ENCODE measurements around the gene TANC1. TPM values are rescaled to one million over a fixed set of nuclear protein-coding genes. Genes with fewer than 3 reads are reported as not detected.
A peak's percentile ranks its signal among the peaks of the same experiment; 100 is the strongest.

The TANC1 gene
- total and polyA plus RNA-seq, 11 donors = 26.6 to 91.1 (median 68.8) TPM

DNA sequence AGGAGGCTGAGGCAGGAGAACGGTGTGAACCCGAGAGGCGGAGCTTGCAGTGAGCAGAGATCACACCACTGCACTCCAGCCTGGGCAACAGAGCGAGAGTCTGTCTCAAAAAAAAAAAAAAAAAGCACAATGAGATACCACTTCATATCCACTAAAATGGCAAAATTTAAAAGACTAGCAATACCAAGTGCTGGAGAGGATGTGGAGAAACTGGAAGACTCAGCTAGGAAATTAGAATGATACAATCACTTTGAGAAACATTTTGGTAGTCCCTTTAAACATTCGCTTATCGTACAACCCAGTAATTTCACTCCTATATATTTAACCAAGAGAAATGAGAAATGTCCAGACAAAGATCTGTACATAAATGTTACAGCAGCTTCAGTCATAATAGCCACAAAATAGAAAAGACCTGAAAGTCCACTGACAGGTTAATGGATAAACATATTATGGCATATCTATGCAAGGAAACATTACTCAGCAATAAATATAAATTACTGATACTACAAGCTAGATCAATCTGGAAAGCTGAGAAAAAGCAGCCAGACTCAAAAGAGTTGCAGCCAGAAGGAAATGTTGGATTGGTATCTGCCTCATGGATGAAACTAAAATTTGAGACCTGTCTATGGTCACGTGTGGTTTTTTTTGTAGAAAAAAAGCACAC lies 278.0 kb downstream of the TANC1 start:
- intact Hi-C loops (cut with DNase I) = no loop called here
- H3K36me3 ChIP-seq = peaks cover 0 to 59% (median 21%) of the 10 kb centered on the region in 9 donors
- peaks cover 0 to 14% (median 2%) of the 10 kb centered on the region in 12 donors for H3K9me3 ChIP-seq
- no peak for ATAC-seq
- TF ChIP-seq, protein P1, sequence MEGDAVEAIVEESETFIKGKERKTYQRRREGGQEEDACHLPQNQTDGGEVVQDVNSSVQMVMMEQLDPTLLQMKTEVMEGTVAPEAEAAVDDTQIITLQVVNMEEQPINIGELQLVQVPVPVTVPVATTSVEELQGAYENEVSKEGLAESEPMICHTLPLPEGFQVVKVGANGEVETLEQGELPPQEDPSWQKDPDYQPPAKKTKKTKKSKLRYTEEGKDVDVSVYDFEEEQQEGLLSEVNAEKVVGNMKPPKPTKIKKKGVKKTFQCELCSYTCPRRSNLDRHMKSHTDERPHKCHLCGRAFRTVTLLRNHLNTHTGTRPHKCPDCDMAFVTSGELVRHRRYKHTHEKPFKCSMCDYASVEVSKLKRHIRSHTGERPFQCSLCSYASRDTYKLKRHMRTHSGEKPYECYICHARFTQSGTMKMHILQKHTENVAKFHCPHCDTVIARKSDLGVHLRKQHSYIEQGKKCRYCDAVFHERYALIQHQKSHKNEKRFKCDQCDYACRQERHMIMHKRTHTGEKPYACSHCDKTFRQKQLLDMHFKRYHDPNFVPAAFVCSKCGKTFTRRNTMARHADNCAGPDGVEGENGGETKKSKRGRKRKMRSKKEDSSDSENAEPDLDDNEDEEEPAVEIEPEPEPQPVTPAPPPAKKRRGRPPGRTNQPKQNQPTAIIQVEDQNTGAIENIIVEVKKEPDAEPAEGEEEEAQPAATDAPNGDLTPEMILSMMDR (IDR thresholded peaks at IDR 0.05) = no peak
- TF ChIP-seq POLR2A (IDR thresholded peaks at IDR 0.05) = no peak
- H3K27ac ChIP-seq = no peak overlapping the region
- DNase-seq = no peak
- H3K27me3 ChIP-seq = no peaks in the 10 kb centered on the region
- H3K4me1 ChIP-seq = peaks cover 0 to 32% (median 16%) of the 10 kb centered on the region in 12 donors
- no peak overlapping the region for H3K4me3 ChIP-seq
- 90 to 98% (median 91%) methylated on average over 7 of the region's 7 CpGs for WGBS, 4 donors

DNA sequence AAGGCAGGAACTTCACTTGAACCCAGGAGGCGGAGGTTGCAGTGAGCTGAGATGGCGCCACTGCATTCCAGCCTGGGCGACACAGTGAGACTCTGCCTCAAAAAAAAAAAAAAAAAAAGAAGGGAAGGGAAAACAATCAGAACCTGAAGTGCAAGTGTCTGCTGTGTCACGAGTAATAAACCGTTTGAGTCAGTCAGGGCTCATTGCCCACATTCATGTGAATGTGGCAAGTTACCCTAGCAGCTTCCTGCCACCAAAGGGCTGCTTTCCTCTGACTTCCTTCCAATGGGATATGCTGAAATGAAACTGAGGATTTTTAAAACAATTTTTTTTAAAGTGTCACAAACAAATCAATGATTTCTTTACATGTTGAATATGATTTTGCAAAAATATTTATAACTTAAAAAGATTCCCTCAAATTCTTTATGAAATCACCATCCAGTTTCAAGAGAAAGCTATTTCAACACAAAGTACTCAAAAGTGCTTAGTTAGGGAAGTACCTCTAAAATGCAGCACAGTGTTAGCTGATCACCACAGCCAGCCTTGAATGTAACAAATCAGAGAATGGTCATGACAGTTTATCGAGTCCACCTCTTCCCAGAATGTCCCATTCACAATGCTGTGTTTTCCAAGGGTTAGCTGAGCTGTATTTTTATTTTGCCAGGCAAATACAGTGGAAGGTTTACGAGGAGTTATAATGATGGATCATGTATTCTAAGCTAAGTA lies 281.7 kb downstream of the TANC1 start:
- no peaks in the 10 kb centered on the region for H3K27me3 ChIP-seq
- intact Hi-C loops (cut with DNase I) = no loop called here
- peak overlapping the region in 2 of 12 donors; percentile 13 to 22 for H3K4me3 ChIP-seq
- TF ChIP-seq, protein P1 (IDR thresholded peaks at IDR 0.05) = no peak
- TF ChIP-seq POLR2A (IDR thresholded peaks at IDR 0.05) = no peak
- H3K27ac ChIP-seq = peak overlapping the region; percentile 15 to 81 (median 70)
- ATAC-seq (peak; percentile 74 to 90 (median 82)), DNase-seq (peak in 4 of 5 donors; percentile 55 to 70 (median 58))
- H3K36me3 ChIP-seq = peaks cover 0 to 46% (median 15%) of the 10 kb centered on the region in 9 donors
- H3K9me3 ChIP-seq = peaks cover 0 to 14% (median 2%) of the 10 kb centered on the region in 12 donors
- peaks cover 0 to 28% (median 16%) of the 10 kb centered on the region in 12 donors for H3K4me1 ChIP-seq
- WGBS, 4 donors = 21 to 31% (median 29%) methylated on average over 7 of the region's 7 CpGs

DNA sequence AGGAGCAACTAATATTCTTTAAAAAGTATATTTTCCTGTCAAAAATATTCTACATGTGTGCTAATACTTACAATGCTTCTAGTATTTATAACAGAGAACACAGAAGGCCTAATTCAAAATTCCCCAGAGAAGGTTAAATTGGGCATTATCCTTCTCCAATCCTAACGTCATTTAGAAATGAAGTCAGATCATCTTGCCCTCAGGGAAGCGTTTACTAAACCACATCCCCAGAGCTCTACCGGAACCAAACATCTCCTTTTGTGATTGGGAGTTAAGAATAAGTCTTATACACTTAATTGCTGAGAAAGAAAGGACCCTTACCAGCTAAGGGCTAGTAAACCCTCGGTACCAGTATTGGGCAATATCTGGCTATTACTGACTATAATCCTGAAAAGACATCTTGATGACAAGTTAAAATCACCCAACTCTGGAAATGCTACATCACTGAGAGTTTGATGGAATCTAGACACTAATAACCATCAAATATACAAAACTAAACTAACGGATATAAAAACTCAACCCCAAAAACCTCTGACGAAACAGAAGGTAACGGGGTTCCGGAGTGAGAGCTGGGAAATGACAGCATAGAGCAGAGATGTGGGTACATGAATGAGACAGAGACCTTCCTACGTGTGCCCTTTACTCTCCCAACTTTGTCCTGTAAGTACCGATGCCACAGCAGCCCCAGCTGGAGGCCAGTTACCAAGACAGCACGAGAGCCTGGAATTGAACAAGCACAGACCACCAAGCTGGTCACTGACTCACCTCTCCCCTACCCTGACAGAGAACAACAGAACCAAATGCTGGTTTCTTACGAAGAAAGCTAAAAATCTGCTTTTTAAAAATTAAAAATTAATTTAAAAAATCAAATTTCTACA lies 283.1 kb downstream of the TANC1 start:
- Histone ChIP-seq H3K36me3 (peaks cover 0 to 49% (median 26%) of the 10 kb centered on the region in 9 donors), H3K4me1 (peaks cover 0 to 28% (median 16%) of the 10 kb centered on the region in 12 donors), H3K4me3 (no peak overlapping the region), H3K27me3 (no peaks in the 10 kb centered on the region), H3K9me3 (peaks cover 0 to 6% (median 0%) of the 10 kb centered on the region in 12 donors), H3K27ac (peak overlapping the region in 5 of 12 donors; percentile 51 to 81 (median 77))
- intact Hi-C loops (cut with DNase I) = no loop called here
- peak in 2 of 4 donors; percentile 25 to 37 for ATAC-seq
- DNase-seq = no peak
- 79 to 85% (median 82%) methylated on average over 12 of the region's 12 CpGs for WGBS, 4 donors
- TF ChIP-seq POLR2A (IDR thresholded peaks at IDR 0.05) = no peak
- TF ChIP-seq, protein P1 (IDR thresholded peaks at IDR 0.05) = no peak
